ENCODE data around the gene COPG1.
"Not testable (repeated sequence)": the region's sequence is repeated elsewhere in the genome, so short reads cannot be mapped to it uniquely, and the experiment has no call there.

Gene COPG1

DNA sequence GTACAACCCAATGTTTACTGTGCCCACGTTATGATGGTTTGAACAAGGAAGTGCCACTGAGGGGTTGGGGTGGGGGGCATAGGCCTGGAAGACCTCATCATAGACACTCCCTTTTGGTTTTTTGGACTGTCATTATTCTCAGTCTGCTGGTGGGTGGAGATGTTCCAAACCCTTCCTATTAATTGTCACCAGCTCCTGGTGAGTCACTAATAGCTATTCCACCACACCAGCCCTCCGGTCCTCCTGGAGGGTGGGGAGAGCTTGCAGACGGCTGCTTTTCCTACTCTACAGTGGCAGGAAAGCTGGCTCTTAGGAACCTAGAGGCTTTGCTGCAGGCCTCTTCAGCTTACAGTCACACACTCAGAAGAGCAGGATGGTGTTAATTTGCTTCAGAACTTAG, 9.0 kb upstream of the COPG1 start:
- DNase-seq = no peak

DNA sequence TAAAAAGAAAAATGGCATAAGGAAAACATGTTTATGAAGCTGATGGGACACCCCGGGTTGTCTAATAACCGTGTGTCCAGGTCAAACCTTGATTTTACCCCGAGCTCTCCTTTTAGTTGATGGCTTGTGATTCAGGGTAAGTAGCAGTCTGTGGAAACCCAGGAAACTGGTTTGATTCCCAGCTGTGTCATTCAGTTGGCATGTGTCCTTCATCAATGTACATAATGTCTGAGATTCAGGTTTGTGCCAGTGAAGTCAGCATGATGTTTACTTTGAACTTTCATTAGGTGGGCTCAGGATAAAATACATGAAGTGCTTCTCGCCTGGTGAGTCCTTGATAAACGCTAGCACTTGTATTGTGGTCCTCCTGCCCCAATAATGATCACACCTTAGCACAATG, 4.3 kb upstream of the COPG1 start:
- no peak for DNase-seq

- DNase-seq = peak; percentile 75
Observed at GRCh38 chr3:129245641-129246306, 3.6 kb upstream of the COPG1 start.

DNA sequence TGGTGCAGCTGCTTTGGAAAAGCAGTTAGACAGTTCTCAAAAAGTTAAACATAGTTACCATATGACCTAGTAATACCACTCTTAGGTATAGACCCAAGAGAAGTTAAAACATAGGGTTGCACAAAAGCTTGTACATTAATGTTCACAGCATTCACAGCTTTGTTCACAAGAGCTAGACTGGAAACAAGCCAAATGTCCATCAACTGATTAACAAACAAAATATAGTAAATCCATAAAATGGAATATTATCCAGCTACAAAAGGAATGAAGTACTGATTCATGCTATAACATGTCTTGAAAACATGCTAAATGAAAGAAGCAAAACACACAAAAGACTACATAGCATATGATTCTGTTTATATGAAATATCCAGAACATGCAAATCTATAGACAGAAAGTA, 2.8 kb upstream of the COPG1 start:
- no peak for DNase-seq

DNA sequence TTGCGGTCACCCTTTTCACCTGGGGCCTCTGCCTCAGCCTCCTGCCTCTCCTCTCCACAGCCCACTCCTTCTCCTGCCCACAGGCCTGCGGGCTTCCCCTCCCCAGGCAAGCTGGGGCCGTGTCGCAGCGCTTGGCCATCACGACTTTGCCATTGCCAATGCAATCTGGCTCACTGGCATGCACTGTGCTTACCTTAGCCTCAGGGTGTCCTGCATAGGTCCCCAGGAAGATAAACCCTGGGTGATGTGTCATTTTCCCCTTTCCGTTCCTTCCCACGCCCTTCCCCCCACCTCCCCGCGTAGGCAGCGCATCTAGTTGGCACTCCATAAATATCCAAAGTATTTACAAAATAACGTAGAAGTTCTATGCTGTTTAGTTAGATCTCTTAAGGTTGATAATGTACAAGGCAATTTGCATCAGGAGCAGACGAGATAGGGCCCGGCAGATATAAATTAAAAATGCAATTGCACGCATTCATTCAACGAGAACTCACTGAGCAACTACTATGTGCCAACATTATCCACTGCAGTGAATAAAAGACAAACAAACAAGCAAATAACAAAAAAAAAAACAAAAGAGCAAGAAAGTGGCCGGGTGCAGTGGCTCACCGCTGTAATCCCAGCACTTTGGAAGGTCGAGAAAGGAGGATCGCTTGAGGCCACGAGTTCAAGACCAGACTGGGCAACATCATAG, 973 bp upstream of the COPG1 start:
- DNase-seq = no peak

GRCh38 chr3:129252748-129253147, 3.3 kb downstream of the COPG1 start:
- DNase-seq = no peak

GRCh38 chr3:129254536-129255230, 5.3 kb downstream of the COPG1 start:
- no peak for DNase-seq

DNA sequence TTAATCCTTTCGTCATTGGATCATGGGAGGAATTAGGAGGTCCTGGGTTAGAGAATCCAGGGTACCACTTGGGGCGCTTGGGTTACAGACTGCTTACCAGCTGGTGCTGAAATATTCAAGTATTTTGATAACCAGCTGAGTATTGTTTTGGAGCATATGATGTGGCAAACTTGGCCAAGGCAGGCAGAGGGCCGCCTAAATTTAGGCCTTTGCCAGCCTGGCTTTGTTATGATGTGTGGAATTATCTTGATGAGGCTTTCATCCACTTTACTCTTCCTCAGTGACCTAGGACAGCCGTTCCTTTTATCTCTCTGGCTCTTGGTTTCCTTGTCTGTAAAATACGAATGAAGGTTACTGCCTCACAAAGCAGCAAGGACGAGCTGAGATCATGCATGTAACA, 6.9 kb downstream of the COPG1 start:
- DNase-seq = no peak

- no peak for DNase-seq
Observed at GRCh38 chr3:129257609-129258008, 8.2 kb downstream of the COPG1 start.

DNA sequence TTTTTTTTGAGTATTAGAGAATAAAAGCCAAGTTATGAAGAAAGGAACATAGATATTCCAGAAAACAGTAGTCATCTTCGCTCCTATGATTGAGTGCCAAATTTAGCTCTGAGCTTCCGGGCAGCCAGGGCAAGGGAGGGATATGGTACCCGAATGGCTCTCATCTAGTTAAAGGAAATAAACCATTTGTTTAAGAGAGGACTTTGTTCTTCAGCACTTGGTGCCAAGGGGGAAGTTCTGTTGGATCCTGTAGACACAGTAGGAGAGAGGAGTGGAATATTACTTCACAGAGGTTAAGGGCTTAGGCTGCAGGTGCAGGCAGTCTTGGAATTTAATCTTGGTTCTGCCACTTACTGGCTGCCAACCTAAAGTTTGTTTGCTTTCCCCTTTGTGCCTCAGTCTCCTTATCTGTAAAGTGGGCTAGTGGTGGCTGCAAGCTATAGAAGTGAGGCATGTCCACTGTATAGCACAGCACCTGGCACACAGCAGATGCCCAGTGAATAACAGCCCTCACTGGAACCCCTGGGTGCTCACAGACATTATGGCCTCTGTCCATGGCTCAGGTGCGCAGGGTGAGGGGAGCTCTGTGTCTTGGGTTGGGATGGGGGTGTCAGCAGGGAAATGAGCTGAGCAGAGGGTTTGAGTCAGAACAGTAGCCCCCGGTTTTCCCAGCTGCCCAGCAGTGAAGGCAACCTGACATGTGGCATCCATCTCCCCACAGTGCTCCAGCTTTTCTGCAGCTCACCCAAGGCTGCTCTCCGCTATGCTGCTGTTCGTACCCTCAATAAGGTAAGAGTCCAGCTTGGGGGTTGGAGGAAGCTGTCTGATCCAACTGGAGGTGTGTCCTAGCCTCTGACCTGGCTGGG, 10.4 kb downstream of the COPG1 start:
- no peak for DNase-seq

- no peak for DNase-seq
Observed at GRCh38 chr3:129260606-129261005, 11.2 kb downstream of the COPG1 start.

GRCh38 chr3:129261894-129262293, 12.5 kb downstream of the COPG1 start:
- DNase-seq = no peak

DNA sequence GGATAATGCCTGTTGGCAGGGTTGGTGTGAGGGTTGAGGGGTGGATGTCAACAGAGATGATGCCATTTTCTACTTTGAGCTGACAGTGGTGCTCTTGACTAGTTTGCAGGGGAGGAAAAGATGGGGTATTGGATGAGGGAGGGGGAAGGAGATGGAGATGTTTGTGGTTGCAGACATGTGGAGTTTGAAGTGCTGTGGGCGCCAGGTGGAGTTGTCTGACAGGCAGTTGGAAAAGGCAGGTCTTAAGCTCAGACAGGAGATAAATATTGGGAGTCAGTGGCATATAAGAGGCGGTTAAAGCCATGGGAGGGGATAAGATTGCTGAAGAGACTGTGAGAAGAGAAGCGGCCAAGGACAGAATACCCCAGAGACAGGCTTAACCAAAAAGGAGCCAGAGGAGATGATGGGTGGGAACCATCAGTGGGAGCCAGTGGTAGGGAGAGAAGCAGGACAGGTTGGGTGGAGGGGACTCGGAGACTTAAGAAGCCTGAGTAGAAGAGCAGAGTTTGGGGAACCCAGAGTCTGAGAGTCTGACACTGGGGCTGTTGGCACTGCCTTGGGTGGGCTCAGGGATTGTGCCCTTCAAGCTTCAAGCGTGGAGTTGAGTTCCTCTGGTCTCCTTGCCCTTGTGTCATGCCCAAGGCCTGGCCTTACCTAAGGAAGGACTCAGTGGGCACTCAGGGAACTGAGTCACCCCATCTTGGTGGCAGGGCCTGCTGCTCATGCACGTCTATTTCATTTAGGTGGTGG, 13.9 kb downstream of the COPG1 start:
- no peak for DNase-seq

DNA sequence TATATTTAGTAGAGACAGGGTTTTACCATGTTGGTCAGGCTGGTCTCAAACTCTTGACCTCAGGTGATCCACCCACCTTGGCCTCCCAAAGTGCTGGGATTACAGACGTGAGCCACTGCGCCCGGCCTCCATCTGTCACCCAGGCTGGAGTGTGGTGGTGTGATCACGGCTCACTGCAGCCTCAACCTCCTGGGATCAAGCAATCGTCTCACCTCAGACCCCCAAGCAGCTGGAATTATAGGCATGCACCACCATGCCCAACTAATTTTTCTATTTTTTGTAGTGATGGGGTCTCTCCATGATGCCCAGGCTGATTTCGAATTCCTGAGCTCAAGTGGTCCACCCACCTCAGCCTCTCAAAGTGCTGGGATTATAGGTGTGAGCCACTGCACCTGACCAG, 15.6 kb downstream of the COPG1 start:
- DNase-seq = not testable (repeated sequence)

DNA sequence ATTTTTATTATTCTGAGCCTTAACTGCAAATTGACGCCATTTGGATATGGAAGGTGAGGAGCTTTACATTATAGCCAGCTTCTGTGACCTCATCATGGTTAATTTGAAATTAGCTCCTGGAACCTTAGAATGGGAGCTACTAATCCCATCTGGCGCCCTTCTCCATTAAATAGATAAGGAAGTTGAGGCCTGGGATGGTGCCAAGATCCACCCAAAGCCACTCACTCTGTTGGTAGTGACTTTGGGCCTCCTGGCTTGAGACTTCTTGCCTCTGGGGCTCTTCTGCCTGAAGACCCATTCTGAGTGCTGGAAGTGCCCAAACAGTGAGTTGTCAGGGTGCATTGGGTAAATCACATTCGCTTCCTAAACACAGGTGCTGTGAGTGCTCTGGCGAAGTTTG, 17.2 kb downstream of the COPG1 start:
- no peak for DNase-seq

DNA sequence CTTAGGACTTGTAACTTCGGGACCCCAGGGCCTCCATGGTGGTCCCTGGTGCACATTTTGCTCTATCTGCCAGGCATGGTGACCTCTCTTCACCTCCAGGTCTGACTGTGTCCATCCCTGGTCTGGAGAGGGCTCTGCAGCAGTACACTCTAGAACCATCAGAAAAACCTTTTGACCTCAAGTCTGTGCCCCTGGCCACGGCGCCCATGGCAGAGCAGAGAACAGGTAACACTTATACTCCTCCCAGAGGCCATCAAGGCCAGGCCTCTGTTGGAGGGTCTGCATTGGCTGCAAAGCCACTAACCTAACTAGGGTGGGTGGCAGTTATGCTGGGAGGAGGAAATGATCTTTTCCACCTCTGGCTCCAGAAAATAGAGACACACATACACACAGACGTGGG, 19.0 kb downstream of the COPG1 start:
- no peak for DNase-seq

- no peak for DNase-seq
Observed at GRCh38 chr3:129271674-129272073, 22.3 kb downstream of the COPG1 start.

DNA sequence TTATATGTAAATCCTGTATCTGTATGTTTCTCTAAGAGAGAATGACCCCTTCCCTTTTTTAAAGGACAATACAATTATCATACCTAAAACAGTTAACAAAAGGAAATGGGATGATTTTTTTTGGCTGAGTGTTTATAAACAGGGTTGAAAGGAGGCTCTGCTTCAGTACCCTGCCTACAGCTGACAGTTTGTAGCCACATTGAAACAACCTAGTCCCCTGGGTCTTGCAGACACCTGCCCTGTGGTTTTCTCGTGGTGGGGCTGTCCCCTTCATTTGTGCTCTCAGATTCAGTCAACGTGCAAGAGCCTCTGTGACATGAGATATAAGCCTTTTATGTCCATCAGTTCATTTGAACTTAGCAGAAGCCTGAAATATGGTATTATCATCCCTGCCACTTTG, 27.0 kb downstream of the COPG1 start:
- DNase-seq = no peak

- DNase-seq = no peak
Observed at GRCh38 chr3:129277829-129278271, 28.4 kb downstream of the COPG1 start.

DNA sequence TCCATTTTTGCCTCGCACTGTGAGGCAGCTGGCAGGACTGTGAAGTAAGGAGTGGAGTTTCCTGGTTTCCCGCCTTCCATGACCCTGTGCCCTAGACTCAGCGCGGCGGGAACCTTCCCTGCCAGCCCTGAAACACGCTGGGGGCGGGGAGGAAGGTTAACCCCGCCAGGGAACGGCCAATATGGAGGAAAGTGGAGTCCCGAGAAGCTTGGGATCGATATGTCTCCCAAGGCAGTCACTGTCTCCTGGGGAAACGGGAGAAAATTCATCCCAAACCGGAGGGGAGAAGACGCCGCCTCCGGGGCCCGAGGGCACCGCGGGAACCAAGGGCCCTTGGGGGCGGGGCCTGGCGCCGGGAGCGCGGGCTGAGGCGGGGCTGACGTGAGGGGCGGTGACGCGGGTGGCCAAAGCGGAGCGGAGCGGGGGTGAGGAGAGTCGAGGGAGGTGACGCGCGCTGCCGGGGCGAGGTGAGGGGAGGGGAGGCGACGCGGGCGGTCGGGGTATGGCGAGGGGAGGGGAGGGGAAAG, 29.1 kb downstream of the COPG1 start, which contains the start of gene HMCES:
Gene HMCES (plus strand): TSS at position 432 of the 527 bp plus-strand sequence. CDS start 863 bp downstream, outside the sequence.
- DNase-seq = peak; percentile 76

- DNase-seq = no peak
Observed at GRCh38 chr3:129278966-129279906, 29.8 kb downstream of the COPG1 start.
